Measurements from ENCODE around the gene C2orf92.

DNA sequence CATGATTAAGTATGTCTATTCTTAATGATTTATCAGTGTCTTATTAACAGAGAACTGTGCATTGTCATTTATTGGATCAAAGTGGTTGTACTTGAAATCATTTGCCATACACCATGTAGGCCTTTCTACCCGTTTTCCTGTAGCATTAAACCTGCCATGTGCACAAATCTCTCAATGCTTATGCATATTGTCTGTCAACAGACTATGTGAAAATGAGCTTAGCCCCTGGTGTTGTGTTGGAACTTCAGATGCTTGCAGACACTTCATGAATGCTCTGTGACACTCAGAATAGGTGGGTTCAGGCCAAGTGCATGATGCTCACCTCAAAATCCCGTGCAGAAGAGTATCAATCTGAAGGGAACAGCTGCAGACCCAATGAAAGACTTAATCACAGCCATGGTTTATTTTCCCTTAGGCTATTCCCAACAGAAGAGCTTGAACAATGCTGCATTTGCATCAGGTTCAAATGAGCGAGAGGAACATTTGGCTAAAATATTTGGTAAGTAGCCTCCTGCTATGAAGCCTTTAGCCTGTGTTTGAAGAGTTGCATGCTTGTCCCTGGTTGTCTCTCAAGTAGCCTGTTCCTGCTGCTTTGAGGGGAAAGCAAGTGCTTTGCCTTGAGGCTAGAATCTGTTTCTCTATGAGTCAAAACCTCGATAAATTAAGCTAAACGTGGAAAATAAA is 6.1 kb downstream of the C2orf92 start:
- TF ChIP-seq POLR2A (IDR thresholded peaks at IDR 0.05): no peak
- no peak for TF ChIP-seq CTCF (IDR thresholded peaks at IDR 0.05)
